Measurements from ENCODE around the gene TRABD2B.

- TF ChIP-seq CTCF (IDR thresholded peaks at IDR 0.05; ENCODE audit: borderline replicate concordance, extremely low read depth, low read length, poor library complexity, severe bottlenecking), result no peak
- no peak for TF ChIP-seq EZH2 (IDR thresholded peaks at IDR 0.05; ENCODE audit: borderline replicate concordance, low read depth, low read length, severe bottlenecking)
These were observed 218.9 kb downstream of the TRABD2B start for GRCh38 chr1:47778280-47778679.

All from DND-41 (cell line).